ENCODE measurements around the gene C1orf21.

C1orf21 gene

DNA sequence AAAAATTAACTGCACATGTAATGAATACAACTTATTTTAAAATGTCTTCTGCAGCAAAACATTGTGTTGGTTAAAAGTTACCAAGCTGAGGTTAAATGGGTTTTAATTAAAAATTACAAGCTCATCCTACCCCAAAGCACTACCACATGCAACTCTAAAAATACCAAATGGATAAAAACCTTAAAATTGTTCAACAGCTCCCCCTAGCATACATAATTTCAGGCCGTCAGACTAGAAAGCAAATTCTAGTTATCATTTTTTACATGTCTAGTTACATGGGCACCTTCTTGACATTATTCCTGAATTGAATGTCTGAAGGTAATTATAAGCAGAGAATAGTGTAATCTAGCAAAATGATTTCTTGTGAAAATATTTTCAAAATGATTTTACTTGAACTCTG lies 176.5 kb downstream of the C1orf21 start:
- peak; percentile 36 for DNase-seq

DNA sequence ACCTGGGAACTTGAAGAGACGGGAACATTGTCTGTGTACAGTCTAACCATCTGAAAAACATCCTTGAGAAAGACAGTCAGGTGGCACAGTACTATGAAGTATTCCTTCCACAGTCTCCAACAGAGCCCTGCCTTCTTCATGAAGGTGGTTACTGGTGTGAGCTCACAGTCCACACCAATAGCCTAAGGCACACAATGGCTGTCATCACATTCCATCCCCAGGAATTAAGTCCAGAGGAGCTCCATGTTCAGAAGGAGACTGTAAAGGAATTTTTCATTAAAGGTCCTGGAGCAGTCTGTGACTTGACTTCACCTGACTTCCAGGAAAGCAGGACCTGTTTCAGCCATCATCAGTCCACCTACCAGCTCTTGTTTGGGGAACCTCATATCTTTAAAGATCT lies 180.2 kb downstream of the C1orf21 start:
- DNase-seq, result no peak

DNA sequence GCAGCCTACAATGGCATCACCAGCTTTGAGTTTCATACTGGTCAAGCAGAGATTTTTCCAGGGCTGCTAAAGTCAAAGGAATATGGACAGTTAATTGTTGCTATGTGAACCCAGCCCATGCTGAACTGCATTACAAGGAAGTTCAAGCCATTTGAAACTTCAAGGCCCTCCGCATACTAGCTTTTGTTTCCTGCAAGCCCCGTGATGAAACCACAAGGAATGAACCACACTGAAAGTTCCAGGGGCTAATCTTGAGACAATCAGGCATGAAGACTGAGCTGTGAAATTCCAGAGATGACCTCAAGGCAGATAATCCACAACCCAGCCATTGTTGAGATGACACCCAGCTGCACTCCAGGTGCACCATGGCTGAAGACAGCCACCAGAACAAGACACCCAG lies 180.8 kb downstream of the C1orf21 start:
- DNase-seq, result no peak

DNA sequence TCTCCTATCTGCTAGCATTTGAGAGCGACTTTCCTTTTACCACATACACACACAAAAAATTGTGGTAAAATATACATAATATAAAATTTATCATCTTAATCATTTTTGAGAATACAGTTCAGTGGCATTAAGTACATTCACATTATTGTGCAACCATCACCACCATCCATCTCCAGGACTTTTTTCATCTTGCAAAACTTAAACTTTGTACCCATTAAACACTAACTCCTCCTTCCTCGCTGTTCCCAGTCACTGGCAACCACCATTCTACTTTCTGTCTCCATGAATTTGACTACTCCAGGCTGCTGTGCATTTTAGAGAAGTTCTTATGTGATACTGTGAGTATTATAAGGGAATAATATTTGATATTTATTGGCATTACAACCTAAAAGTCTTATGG lies 181.3 kb downstream of the C1orf21 start:
- DNase-seq, result no peak

DNA sequence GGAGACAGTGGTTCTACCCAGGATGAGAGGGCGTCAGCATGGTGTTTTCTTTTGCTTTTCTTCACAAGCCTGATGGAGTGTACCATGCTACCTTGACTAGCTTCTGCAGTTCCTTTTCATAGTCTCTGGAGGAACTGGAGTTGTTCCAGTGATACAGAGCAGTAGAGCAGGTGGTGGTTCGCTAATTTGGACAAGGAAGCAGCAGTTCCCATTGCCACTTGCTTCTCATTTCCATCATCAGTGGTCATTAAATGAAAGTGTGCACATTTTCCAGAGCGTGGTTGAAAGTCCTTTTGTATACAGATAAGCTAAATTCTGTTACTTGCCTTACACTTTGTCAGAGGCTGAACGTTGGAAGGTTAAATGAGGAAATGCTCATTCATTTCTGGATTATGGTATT lies 182.3 kb downstream of the C1orf21 start:
- DNase-seq, result no peak

GRCh38 chr1:184574588-184574987 lies 187.8 kb downstream of the C1orf21 start:
- no peak for DNase-seq

GRCh38 chr1:184576822-184577221 lies 190.0 kb downstream of the C1orf21 start:
- DNase-seq, result no peak

- no peak for DNase-seq
These were observed 190.5 kb downstream of the C1orf21 start for GRCh38 chr1:184577319-184577718.

DNA sequence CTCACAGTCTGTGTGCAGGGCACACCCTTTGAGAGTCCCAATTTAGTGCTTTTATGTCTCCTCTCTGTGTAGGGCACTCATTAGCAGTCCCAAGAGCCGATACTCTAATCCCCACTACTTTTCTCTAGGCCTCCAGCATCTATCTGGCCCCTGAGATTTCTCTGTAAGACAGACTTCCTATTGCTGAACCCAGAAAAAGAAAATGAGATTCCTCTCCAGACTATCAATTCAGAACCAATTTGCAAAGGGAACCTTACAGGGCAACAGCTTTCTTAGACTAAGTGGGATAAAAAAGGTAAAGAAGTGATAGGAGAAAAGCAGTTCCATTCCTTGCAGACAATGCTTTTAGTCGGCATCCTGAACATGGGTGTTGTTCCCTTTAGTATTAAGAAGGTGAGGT lies 195.6 kb downstream of the C1orf21 start:
- no peak for DNase-seq

GRCh38 chr1:184583849-184584248 lies 197.0 kb downstream of the C1orf21 start:
- DNase-seq, result no peak

GRCh38 chr1:184588701-184589100 lies 201.9 kb downstream of the C1orf21 start:
- no peak for DNase-seq

GRCh38 chr1:184590163-184590750 lies 203.4 kb downstream of the C1orf21 start:
- no peak for DNase-seq

GRCh38 chr1:184593597-184593996 lies 206.8 kb downstream of the C1orf21 start:
- DNase-seq, result no peak

GRCh38 chr1:184595596-184595995 lies 208.8 kb downstream of the C1orf21 start:
- no peak for DNase-seq

DNA sequence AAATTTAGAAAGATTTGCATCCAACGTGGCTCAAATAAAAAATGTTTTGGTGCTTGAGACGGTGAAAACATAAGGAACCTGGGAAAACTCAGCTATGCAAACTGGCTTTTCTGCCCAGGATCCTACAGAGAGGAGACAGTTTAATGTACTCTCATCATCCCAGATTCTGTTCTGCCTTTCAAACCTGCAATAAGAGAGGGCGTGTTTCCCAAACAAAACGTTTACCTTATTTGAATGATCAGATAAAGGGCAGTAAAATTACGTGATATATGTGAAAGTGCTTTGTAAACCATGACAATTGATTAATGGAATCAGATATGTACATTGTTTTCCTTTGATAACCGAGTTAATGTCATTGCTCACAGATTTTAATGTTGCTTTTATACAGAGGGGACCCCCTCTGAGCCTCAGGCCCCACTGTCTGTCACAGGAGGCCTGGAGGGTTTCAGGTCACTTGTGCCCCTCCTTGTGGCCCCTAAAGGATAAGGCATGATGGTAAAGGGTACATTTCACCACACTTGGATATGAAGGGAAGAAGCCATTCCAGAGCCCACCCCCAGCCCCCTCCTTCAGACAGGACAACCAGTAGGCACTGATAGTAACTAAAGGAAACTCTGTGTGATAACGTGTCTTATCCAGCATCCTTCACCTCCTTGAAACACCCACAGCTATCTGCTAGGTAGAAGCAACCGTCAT lies 210.3 kb downstream of the C1orf21 start:
- no peak for DNase-seq

GRCh38 chr1:184597650-184598357 lies 211.0 kb downstream of the C1orf21 start:
- DNase-seq, result no peak

DNA sequence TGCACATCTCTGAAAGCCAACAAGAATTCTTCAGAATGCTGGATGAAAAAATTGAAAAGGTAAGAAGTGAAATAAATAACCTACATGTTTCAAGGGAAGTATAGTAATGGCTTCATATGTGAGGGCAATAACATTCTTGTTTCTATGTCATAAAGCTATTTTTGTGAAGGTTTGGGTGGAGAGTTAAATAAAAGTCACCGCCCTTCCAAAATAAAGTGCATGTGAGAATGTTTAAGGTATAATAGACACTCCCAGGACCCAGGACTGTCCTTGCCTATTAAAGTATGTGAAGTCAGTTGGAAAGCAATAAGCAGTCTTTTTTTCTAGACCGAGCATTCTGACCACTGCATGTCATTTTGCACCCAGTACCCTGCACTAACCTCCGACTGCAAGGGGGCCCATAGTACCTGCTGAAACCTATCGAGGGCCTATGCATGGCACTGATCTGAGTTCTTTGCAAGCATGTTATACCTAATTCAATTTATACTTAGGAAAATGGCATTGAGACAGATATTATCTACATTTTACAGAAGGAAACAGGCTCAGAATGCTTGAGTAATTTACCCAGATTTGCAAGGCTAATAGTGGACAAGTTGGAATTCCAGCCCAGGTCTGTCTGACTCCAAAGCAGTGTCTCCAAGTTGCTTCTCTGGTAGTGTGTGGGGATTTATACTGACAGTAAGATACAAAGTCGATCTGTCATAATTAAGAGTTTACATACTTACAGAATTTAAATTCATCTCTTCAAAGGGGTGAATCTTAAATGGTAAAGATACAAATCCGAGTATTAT lies 211.8 kb downstream of the C1orf21 start:
- no peak for DNase-seq

DNA sequence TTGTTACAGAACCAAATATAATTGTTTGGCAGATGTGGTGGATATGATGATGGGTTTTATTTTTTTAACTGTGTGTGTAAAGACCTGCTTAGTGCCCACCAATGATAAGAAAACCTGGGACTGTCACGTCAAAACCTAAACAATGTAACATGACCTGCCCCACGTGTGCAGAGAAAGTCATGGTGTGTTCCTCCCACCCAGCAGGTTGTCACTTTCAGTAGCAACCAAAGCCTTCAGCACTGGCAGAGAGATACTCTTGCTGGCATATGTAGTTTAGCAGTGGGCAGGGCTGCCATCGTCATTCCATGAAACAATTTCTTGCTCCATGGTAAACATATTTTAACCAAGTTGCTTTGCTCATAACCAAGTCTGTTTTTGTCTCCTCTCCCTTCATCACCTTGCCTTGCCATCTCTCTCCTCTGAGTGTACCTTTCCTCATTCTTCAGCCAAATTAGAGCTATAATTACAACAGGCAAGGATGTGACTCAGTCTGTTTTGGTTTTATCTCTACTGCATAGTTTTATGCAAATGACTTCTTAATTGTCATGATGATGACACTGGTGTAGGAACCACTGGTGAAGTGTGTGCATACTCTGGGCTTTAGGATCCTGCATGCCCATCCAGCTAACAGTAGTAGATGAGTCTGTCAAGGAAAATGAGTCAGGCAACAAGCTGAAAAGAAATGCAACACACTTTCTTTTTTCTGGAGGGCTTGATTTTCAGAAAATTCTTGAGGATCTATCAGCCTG lies 217.5 kb downstream of the C1orf21 start:
- no peak for DNase-seq

DNA sequence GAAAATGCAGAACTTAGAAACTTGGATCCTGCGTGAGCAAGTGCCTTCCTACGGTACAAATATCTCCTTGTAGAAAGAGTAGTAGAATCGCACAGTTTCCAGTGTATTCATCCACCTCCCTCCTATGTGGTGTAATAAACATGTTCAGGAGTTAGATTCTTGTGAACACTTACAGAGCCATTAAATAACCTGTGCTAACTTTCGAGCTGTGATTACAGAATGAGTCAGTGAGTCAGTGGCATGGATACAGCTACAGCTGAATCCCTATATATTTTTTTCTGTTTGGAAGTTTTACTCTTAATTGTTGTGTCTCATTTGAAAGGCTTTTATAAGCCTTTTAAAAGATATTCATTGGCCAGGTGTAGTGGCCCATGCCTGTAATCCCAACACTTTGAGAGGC lies 219.1 kb downstream of the C1orf21 start:
- DNase-seq, result no peak

DNA sequence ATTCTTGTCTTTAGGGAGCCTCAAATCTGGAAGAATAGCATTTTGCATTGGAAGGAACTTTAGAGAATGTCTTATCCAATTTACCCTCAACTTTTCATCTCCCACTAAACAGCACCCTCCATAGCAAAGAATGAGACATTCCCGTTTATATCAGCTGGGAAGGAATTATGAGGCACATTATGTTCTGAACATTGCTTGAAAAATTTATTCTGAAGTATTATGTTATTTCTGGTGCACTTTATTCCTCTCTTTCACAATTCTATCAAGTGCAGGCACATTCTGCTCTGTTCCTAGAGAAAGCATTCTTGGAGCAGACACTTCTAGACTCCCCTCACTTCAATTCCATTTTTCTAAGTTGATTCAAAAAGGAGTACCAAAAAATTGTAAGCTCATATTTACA lies 220.0 kb downstream of the C1orf21 start:
- DNase-seq, result no peak

- no peak for DNase-seq
These were observed 221.8 kb downstream of the C1orf21 start for GRCh38 chr1:184608581-184608980.

GRCh38 chr1:184608990-184609389 lies 222.2 kb downstream of the C1orf21 start:
- no peak for DNase-seq

Measured in NCI-H1694 treated with DMSO at 0.1 percent for 48 hours (cell line).